ENCODE data around the gene MGAT1.
"Not testable (repeated sequence)": the region's sequence is repeated elsewhere in the genome, so short reads cannot be mapped to it uniquely, and the experiment has no call there.

MGAT1 gene

DNA sequence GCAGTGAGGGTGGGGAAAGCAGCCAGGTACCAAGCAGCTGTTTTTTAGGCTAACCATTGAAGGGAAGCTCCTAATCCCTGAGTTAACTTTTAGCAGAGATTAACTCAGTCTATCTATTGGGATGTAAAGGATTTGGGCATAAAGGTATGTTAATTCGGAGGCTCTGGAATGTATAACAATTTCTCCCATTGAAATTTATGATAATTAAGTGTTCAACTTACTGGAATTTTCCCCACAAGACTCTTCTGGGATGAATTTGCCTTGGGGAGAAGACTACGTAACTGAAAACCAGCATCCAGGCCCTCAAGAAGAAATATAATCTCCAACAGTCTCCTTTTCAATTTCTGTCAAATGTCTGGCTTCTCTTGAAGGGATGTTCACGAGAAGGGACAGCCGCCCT lies 34.9 kb upstream of the MGAT1 start:
- H3K4me3 ChIP-seq (ENCODE audit: insufficient read depth, low read depth, low read length, poor library complexity, severe bottlenecking) = no peak overlapping the region

DNA sequence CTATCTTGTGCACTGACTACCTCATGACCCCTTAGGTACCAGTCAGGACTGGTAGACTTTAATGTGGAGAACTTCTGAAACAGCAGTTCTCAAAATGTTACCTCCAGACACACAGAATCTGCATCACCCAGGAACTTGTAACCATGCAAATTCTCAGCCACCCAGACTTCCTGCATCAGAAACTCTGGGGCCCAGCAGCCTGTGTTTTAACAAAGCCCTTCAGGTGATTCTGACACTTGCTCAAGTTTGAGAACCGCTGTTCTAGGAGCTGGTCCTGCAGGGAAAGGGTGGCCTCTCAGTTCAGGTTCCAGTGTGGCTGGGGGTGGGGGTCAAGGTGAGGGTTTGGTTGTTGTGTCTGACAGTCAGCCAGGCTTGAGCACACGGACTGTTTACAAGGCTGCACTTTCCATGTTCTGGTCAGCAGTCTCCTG lies 30.0 kb upstream of the MGAT1 start:
- Histone ChIP-seq H3K36me3 (ENCODE audit: control insufficient read depth, insufficient read depth, low read length) (peaks cover 28% of the 10 kb centered on the region), H3K9me3 (ENCODE audit: control insufficient read depth, low read length) (no peaks in the 10 kb centered on the region), H3K27me3 (replicated peaks; ENCODE audit: control insufficient read depth, insufficient read depth, low read length, poor library complexity, severe bottlenecking) (no peaks in the 10 kb centered on the region), H3K4me3 (ENCODE audit: insufficient read depth, low read depth, low read length, poor library complexity, severe bottlenecking) (peak overlapping the region; percentile 90), H3K4me1 (ENCODE audit: control insufficient read depth, insufficient read depth, low read length, poor library complexity, severe bottlenecking) (peaks cover 21% of the 10 kb centered on the region), H3K27ac (ENCODE audit: insufficient read depth, low read length, poor library complexity, severe bottlenecking) (peak overlapping the region; percentile 96)
- peak in 1 of 3 donors; percentile 27 for DNase-seq

More for the DNA sequence above, 34.9 kb upstream of the MGAT1 start:
- H3K36me3 ChIP-seq (ENCODE audit: control insufficient read depth, insufficient read depth, low read length) = peaks cover 33% of the 10 kb centered on the region
- DNase-seq = no peak
- no peaks in the 10 kb centered on the region for H3K9me3 ChIP-seq (ENCODE audit: control insufficient read depth, low read length)
- no peaks in the 10 kb centered on the region for H3K27me3 ChIP-seq (replicated peaks; ENCODE audit: control insufficient read depth, insufficient read depth, low read length, poor library complexity, severe bottlenecking)
- no peak overlapping the region for H3K27ac ChIP-seq (ENCODE audit: insufficient read depth, low read length, poor library complexity, severe bottlenecking)
- H3K4me1 ChIP-seq (ENCODE audit: control insufficient read depth, insufficient read depth, low read length, poor library complexity, severe bottlenecking) = peaks cover 9% of the 10 kb centered on the region

DNA sequence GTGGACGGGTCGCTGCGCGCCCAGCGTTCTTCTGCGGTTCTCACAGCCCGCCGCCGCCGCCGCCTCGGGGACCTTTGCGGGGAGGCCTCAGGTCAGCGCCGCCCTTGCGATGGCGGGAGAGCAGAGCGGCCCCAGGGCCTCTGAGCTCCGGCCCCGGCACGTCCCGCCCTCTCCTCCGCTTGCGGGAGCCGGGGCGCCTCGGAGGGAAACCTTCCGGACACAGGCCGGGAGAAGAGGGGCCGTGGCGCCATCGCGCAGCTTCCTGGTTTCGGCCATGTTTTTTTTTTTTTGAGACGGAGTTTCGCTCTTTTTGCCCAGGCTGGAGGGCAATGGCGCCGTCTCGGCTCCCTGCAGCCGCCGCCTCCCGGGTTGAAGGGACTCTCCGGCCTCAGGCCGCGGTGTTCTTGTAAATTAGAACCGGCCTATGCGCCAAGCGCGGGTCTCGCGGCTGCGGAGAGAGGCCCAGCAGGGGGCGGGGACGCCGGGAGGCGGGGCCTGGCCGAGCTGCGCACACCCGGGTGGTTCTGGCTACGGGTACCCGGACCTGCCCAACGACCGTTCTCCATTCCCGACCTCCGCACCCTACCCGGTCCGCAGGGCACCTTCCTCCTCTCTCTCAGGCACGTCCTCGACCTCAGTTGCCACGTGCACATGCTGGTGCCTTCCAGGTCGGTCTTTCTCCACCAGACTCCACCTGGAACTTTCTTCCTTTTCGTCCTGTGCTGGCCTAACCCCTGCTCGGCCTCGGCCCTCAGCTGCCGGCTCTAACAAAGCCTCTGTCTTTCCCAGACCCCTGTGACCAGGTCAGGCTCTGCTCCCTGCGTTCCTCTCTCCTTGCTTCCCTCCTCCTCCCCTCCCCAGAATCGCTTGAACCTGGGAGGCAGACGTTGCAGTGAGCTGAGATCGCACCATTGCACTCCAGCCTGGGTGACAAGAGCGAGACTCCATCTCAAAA lies 28.8 kb upstream of the MGAT1 start:
- Histone ChIP-seq H3K36me3 (ENCODE audit: control insufficient read depth, insufficient read depth, low read length) (peaks cover 16% of the 10 kb centered on the region), H3K27me3 (replicated peaks; ENCODE audit: control insufficient read depth, insufficient read depth, low read length, poor library complexity, severe bottlenecking) (no peaks in the 10 kb centered on the region), H3K27ac (ENCODE audit: insufficient read depth, low read length, poor library complexity, severe bottlenecking) (peak overlapping the region; percentile 96), H3K9me3 (ENCODE audit: control insufficient read depth, low read length) (no peaks in the 10 kb centered on the region), H3K4me3 (ENCODE audit: insufficient read depth, low read depth, low read length, poor library complexity, severe bottlenecking) (peak overlapping the region; percentile 90), H3K4me1 (ENCODE audit: control insufficient read depth, insufficient read depth, low read length, poor library complexity, severe bottlenecking) (peaks cover 21% of the 10 kb centered on the region)
- DNase-seq = peak; percentile 55 to 66 (median 63)

DNA sequence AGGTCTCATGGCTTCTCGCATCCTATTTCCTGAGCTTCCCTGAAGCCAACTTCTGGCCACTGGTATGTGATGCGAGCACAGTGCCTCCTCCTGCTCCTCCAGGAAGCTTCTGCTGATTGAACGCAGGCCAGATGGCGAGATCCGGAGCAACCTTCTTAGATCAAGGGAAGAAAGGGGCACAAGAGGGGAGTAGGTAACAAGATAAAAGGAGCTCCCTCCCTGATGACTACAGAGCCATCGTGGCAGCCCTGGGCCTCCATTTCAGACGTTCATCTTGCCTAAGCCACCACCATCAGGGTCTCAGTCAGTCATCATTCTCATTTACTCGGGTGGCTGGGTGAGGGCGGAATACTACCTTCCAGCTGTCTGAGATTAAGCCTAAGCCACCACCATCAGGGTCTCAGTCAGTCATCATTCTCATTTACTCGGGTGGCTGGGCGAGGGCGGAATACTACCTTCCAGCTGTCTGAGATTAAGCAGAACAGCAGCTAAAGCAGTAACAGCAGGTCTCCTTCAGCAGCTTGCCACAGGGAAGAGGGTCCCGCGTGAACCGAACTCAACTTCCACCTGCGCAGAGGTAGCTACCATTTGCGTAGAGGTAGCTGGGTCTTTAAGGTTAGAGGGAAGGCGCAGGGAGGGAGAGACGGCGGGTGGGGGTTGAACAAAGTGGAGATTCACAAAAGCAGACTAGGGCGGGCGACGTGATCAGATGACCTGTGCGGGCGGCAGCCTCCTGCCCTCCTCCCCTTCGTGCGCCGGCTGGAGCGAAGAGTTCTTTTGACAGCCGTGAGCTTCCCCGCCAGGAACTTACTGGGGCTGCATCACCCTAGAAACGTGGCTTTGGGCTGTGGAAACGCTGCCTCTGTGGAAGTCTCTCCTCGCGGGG lies 27.9 kb upstream of the MGAT1 start:
- peaks cover 8% of the 10 kb centered on the region for H3K36me3 ChIP-seq (ENCODE audit: control insufficient read depth, insufficient read depth, low read length)
- no peaks in the 10 kb centered on the region for H3K9me3 ChIP-seq (ENCODE audit: control insufficient read depth, low read length)
- peak overlapping the region; percentile 96 for H3K27ac ChIP-seq (ENCODE audit: insufficient read depth, low read length, poor library complexity, severe bottlenecking)
- DNase-seq = peak; percentile 54 to 60 (median 55)
- H3K4me3 ChIP-seq (ENCODE audit: insufficient read depth, low read depth, low read length, poor library complexity, severe bottlenecking) = peak overlapping the region; percentile 90
- peaks cover 21% of the 10 kb centered on the region for H3K4me1 ChIP-seq (ENCODE audit: control insufficient read depth, insufficient read depth, low read length, poor library complexity, severe bottlenecking)
- no peaks in the 10 kb centered on the region for H3K27me3 ChIP-seq (replicated peaks; ENCODE audit: control insufficient read depth, insufficient read depth, low read length, poor library complexity, severe bottlenecking)

DNA sequence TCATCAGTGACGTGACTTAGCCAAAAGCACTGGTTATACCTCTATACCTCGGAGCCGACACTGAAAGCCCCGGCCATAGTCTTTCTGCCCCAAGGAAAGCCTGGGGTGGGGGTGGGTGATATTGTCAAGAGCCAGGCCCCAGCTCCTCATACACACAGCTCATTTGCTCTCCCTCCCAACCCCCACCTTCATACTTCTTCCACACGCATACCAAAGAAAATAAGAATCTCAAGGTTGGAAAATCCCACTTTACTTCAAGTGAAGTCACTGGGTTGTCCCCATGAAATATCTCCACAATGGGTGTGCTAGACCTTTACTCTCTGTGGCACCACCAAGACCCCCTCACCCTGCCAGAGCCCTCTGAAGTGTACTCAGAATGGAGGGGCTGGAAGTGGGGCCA lies 27.1 kb upstream of the MGAT1 start:
- H3K27ac ChIP-seq (ENCODE audit: insufficient read depth, low read length, poor library complexity, severe bottlenecking) = peak overlapping the region; percentile 96
- H3K9me3 ChIP-seq (ENCODE audit: control insufficient read depth, low read length) = no peaks in the 10 kb centered on the region
- H3K4me1 ChIP-seq (ENCODE audit: control insufficient read depth, insufficient read depth, low read length, poor library complexity, severe bottlenecking) = peaks cover 21% of the 10 kb centered on the region
- H3K27me3 ChIP-seq (replicated peaks; ENCODE audit: control insufficient read depth, insufficient read depth, low read length, poor library complexity, severe bottlenecking) = no peaks in the 10 kb centered on the region
- no peak for DNase-seq
- H3K36me3 ChIP-seq (ENCODE audit: control insufficient read depth, insufficient read depth, low read length) = peaks cover 3% of the 10 kb centered on the region
- peak overlapping the region; percentile 90 for H3K4me3 ChIP-seq (ENCODE audit: insufficient read depth, low read depth, low read length, poor library complexity, severe bottlenecking)

DNA sequence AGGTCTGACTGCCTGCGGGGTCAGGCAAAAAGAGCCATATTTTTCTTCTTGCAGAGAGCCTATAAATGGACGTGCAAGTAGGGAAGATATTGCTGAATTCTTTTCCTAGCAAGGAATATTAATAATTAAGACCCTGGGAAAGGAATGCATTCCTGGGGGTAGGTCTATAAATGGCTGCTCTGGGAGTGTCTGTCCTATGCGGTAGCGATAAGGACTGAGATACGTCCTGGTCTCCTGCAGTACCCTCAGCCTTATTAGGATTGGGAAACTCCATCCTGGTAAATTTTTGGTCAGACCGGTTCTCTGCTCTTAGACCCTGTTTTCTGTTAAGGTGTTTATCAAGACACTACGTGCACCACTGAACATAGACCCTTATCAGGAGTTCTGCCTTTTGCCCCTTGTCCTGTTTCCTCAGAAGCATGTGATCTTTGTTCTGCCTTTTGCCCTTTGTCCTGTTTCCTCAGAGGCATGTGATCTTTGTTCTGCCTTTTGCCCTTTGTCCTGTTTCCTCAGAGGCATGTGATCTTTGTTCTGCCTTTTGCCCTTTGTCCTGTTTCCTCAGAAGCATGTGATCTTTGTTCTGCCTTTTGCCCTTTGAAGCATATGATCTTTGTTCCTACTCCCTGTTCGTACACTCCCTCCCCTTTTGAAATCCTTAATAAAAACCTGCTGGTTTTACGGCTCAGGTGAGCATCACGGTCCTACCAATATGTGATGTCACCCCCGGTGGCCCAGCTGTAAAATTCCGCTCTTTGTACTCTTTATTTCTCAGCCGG lies 26.3 kb upstream of the MGAT1 start:
- not testable (repeated sequence) for DNase-seq; H3K4me3 ChIP-seq (ENCODE audit: insufficient read depth, low read depth, low read length, poor library complexity, severe bottlenecking); H3K9me3 ChIP-seq (ENCODE audit: control insufficient read depth, low read length); H3K27ac ChIP-seq (ENCODE audit: insufficient read depth, low read length, poor library complexity, severe bottlenecking); H3K36me3 ChIP-seq (ENCODE audit: control insufficient read depth, insufficient read depth, low read length); H3K27me3 ChIP-seq (replicated peaks; ENCODE audit: control insufficient read depth, insufficient read depth, low read length, poor library complexity, severe bottlenecking)
- peaks cover 18% of the 10 kb centered on the region for H3K4me1 ChIP-seq (ENCODE audit: control insufficient read depth, insufficient read depth, low read length, poor library complexity, severe bottlenecking)

DNA sequence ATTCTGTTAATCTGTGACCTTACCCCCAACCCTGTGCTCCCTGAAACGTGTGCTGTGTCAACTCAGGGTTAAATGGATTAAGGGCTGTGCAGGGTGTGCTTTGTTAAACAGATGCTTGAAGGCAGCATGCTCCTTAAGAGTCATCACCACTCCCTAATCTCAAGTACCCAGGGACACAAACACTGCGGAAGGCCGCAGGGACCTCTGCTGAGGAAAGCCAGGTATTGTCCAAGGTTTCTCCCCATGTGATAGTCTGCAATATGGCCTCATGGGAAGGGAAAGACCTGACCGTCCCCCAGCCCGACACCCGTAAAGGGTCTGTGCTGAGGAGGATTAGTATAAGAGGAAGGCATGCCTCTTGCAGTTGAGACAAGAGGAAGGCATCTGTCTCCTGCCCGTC lies 24.8 kb upstream of the MGAT1 start:
- H3K27ac ChIP-seq (ENCODE audit: insufficient read depth, low read length, poor library complexity, severe bottlenecking); H3K4me3 ChIP-seq (ENCODE audit: insufficient read depth, low read depth, low read length, poor library complexity, severe bottlenecking); H3K36me3 ChIP-seq (ENCODE audit: control insufficient read depth, insufficient read depth, low read length); H3K9me3 ChIP-seq (ENCODE audit: control insufficient read depth, low read length); H3K27me3 ChIP-seq (replicated peaks; ENCODE audit: control insufficient read depth, insufficient read depth, low read length, poor library complexity, severe bottlenecking); DNase-seq: not testable (repeated sequence)
- peaks cover 13% of the 10 kb centered on the region for H3K4me1 ChIP-seq (ENCODE audit: control insufficient read depth, insufficient read depth, low read length, poor library complexity, severe bottlenecking)

DNA sequence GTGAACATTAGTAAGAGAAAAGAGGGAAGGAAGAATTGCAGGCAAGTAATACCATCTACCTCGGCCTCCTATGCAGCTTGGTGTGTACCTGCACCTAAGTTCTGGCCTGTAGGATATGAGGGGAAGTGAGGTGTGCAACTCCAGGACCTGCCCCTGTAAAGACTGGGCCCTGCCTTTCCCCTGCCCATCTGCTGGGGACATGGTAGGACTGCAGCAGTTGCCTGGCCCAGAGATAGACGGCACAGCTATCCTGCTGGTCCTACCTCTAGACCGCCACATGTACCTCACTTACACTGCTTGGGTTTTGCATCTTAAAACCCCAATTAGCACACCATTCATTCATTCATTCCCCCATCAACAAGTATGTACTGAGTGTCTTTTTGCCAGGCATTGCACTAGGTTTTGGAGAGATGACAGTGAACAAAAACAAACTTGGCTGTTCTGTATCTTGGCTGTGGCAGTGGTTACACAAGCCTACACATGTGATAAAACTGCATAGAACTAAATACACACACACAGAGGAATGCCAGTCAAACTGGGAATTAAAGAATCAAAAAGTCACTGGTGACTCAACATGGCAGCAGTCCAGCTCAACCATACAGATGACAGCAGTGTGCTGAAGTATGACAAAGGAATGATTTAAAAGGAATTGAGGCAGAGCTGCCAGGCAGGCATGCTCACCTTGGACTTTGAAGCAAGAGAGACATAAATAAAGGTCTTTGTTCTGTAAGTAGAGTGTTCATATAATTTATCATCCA lies 23.3 kb upstream of the MGAT1 start:
- Histone ChIP-seq H3K27me3 (replicated peaks; ENCODE audit: control insufficient read depth, insufficient read depth, low read length, poor library complexity, severe bottlenecking) (no peaks in the 10 kb centered on the region), H3K9me3 (ENCODE audit: control insufficient read depth, low read length) (no peaks in the 10 kb centered on the region), H3K4me1 (ENCODE audit: control insufficient read depth, insufficient read depth, low read length, poor library complexity, severe bottlenecking) (peaks cover 13% of the 10 kb centered on the region), H3K36me3 (ENCODE audit: control insufficient read depth, insufficient read depth, low read length) (no peaks in the 10 kb centered on the region), H3K27ac (ENCODE audit: insufficient read depth, low read length, poor library complexity, severe bottlenecking) (no peak overlapping the region), H3K4me3 (ENCODE audit: insufficient read depth, low read depth, low read length, poor library complexity, severe bottlenecking) (no peak overlapping the region)
- DNase-seq = no peak

Measured in effector memory CD4-positive, alpha-beta T cell (primary cell).